Aorta (tissue), 5 donors: ENCODE data around the gene SFT2D1. TPM values are rescaled to one million over a fixed set of nuclear protein-coding genes. Genes with fewer than 3 reads are reported as not detected.
A peak's percentile ranks its signal among the peaks of the same experiment; 100 is the strongest.

ENCODE experiments used
- ATAC-seq: fragments of 200-7000 bp; cut with Tn5 transposase; one replicate; pipeline ENCODE4 v1.9.1; 2022; ENCODE audit warnings: moderate library complexity; ENCODE audit not compliant: low FRiP score
- DNase-seq, 2 donors: peaks; one replicate each; pipeline ENCODE4 v3.0.0-alpha.2; 2020
- H3K27ac ChIP-seq, 2 donors: one replicate each; pipeline ENCODE4 v1.5.1; 2013; ENCODE audit warnings: low read length in 2 of 2, mild to moderate bottlenecking in 2 of 2, moderate library complexity in 2 of 2, control low read depth in 1 of 2, inconsistent platforms in 1 of 2, low read depth in 1 of 2
- H3K27me3 ChIP-seq, 2 donors: one replicate each; pipeline ENCODE4 v1.6.1; 2013; ENCODE audit warnings: control low read depth in 1 of 2, low read length in 1 of 2, mild to moderate bottlenecking in 1 of 2, moderate library complexity in 1 of 2; ENCODE audit not compliant: insufficient read depth in 2 of 2, control insufficient read depth in 1 of 2
- H3K36me3 ChIP-seq, 2 donors: one replicate each; pipeline ENCODE4 v1.6.1; 2013; ENCODE audit warnings: control low read depth in 1 of 2, low read length in 1 of 2, mild to moderate bottlenecking in 1 of 2; ENCODE audit not compliant: insufficient read depth in 2 of 2, control insufficient read depth in 1 of 2
- H3K4me1 ChIP-seq, 2 donors: one replicate each; pipeline ENCODE4 v1.6.1; 2013; ENCODE audit warnings: low read length in 2 of 2, control low read depth in 1 of 2, mild to moderate bottlenecking in 1 of 2, moderate library complexity in 1 of 2; ENCODE audit not compliant: insufficient read depth in 2 of 2, control insufficient read depth in 1 of 2
- H3K4me3 ChIP-seq, 2 donors: one replicate each; pipeline ENCODE4 v1.5.1; 2013; ENCODE audit warnings: low read length in 2 of 2, control low read depth in 1 of 2, mild to moderate bottlenecking in 1 of 2
- H3K9me3 ChIP-seq: one replicate; pipeline ENCODE4 v1.6.1; 2013; ENCODE audit warnings: mild to moderate bottlenecking, low read length; ENCODE audit not compliant: control insufficient read depth
- WGBS, 2 donors: extraction: QIAGEN DNeasy Blood & Tissue Kit; methylation state at CpG; one replicate each; pipeline ENCODE4 v1.1.7; 2013; 5-methylcytosine and 5-hydroxymethylcytosine counted together
- intact Hi-C, 2 donors: fragments of 100-400 bp; cut with DNase I; formaldehyde crosslinking; loops; one replicate each; pipeline versions ENCODE4 v1.14.2 to v1.15.0; 2022
- polyA plus RNA-seq, 2 donors: library from polyadenylated mRNA; stranded (reverse); fragments of 200-250 nt; gene quantifications; one replicate each; pipeline ENCODE4 v1.2.3, GENCODE V29; 2013
- total RNA-seq, 2 donors: library from RNA; stranded (reverse); fragmentation: NEBNext Ultra II Directional; extraction: Animal tissue kit (Norgen Biotek cat#: 25700); gene quantifications; one replicate each; pipeline ENCODE4 v1.2.1, GENCODE V29; 2021
- donor health status: healthy with polysubstance abuse.
- donor health status: Bipolar disorder and iron deficiency.
- donor health status: DM: no; HTN: no; CAD: no.
- donor health status: DM: no; HTN: no; CAD: no.
- donor health status: DM: yes; HTN: yes; CAD: no.

SFT2D1 gene
- total and polyA plus RNA-seq, 4 donors = 36.5 to 53.5 (median 37.2) TPM

DNA sequence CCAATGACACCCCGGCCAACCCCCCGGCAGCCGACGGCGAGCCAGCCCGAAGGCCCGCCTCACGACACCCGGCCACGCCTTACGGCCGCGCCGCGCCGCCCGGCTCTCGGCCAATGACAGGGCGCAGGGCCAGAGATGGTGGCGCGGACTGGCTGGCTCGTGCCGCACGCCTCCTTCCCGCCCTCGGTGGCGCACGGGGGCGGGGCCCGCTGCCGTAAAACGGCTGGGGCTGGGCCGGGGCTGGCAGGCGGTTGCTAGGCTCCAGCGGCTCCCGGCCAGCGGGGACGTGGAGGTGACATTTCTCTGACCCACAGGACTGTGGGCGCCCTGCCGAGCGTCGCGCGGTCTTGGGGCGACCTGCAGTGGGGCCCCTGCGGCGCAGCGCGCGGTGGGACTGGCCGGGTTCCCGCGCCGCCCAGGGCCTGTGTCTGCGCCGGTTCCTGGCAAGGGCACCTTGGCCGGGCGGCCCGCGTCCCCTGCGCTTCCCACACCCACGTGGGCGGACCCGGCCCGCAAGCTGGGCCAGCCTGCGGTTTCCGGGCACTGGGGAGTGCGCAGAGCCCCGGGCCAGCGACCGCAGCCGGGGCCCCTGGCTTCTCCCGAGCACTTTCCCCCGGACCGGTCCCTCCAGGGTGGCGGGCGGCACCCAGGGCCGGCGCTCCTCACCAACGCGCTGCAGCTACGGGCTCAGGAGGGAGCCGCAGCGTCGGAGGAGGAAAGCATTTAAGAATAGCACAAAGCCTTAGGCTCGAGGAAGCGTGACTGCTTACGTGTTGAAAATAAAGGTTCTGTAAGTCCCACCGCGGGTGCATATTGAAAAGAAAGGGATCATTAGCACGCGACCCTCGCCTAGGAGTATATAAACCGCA lies 40.8 kb upstream of the SFT2D1 start, which contains the start of gene MPC1:
TSS of gene MPC1 (minus strand) at position 8 of the 869 bp plus-strand sequence. CDS start 64 bp downstream, outside the sequence.
- peak; percentile 97 to 99 for DNase-seq
- intact Hi-C loops = loop anchor here (2.0 to 5.0 kb wide), 4 partner anchors 18 to 244 kb away; partner anchors contain the start of genes SFT2D1 (in 2 of the 2) and RPS6KA2 (in 1 of the 2)
- ATAC-seq = peak; percentile 99
- Histone ChIP-seq H3K27me3 (no peaks in the 10 kb centered on the region), H3K4me3 (peak within 1 kb of the TSS; percentile 46 to 77), H3K9me3 (no peaks in the 10 kb centered on the region), H3K27ac (peak within 1 kb of the TSS; percentile 5 to 83), H3K36me3 (no peaks in the 10 kb centered on the region), H3K4me1 (no peaks in the 10 kb centered on the region)
- WGBS, 2 donors = 0 to 1% methylated on average over 65 to 94 of the region's 94 CpGs

DNA sequence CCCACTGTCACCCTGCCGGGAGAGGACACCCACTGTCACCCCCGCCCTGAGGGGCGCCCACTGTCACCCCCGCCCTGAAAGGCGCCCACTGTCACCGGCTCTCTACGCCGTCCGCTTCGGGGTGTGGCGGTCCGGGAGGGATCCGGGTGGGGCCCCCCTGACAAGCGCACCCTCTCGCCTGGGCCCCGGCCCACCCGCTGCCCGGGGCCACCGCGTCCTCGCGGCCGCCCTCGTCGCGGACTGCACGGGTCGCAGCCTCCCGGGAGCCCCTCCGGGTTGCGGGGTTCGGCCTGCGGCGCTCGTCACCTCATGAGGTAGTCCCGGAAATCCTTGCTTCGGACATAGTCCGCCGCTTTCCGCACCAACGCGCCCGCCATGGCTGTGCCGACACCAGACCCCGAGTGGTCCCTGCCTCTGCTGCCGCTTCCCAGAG lies 40.2 kb upstream of the SFT2D1 start:
- WGBS, 2 donors = 0% methylated on average over 34 to 46 of the region's 46 CpGs
- H3K36me3 ChIP-seq = no peaks in the 10 kb centered on the region
- intact Hi-C loops = loop anchor here (2.0 to 5.0 kb wide), 4 partner anchors 18 to 245 kb away; partner anchors contain the start of genes SFT2D1 (in 2 of the 2) and RPS6KA2 (in 1 of the 2)
- H3K4me3 ChIP-seq = peak overlapping the region; percentile 38 to 77
- peak; percentile 58 for ATAC-seq
- H3K9me3 ChIP-seq = no peaks in the 10 kb centered on the region
- peak overlapping the region in 1 of 2 donors; percentile 83 for H3K27ac ChIP-seq
- H3K27me3 ChIP-seq = no peaks in the 10 kb centered on the region
- peak in 1 of 2 donors; percentile 79 for DNase-seq
- no peaks in the 10 kb centered on the region for H3K4me1 ChIP-seq

DNA sequence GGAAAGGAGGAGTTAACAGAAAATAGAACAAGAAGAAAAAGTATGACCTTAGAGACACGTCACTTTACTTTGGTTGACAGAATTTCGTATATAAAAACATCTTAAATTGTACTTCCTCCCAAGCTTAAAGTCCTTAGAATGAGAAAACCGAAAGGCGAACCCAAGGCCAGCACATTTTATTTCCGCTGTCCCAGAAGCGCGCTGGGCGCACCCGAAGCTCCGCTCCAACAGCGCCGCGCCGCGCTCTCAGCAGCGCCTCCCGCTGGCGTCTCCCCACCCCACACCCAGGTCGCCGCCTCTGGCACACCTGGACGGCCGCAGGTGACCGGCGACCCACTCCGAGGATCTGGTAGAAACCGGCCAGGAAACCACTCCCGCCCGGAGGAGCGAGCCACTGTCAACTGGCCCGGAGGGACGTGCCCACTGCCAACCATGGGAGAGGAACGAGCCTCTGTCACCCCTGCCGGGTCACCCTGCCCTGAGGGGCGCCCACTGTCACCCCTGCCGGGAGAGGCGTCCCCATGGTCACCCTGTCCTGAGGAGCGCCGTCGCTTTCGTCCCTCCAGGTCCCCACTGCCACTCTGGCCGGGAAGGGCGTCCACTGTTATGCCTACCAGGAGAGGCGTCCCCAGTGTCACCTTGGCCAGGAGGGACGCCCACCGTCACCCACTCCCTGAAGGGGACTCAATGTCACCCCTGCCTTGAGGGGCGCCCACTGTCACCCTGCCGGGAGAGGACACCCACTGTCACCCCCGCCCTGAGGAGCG lies 39.6 kb upstream of the SFT2D1 start:
- Histone ChIP-seq H3K27me3 (no peaks in the 10 kb centered on the region), H3K36me3 (no peaks in the 10 kb centered on the region), H3K4me1 (no peaks in the 10 kb centered on the region), H3K4me3 (peak overlapping the region; percentile 38 to 77), H3K9me3 (no peaks in the 10 kb centered on the region), H3K27ac (peak overlapping the region in 1 of 2 donors; percentile 83)
- intact Hi-C loops = loop anchor here (2.0 to 5.0 kb wide), 4 partner anchors 17 to 245 kb away; partner anchors contain the start of genes SFT2D1 (in 2 of the 2) and RPS6KA2 (in 1 of the 2)
- WGBS, 2 donors = 0% methylated on average over 45 to 49 of the region's 49 CpGs
- ATAC-seq (peak; percentile 69), DNase-seq (peak; percentile 77 to 91)

DNA sequence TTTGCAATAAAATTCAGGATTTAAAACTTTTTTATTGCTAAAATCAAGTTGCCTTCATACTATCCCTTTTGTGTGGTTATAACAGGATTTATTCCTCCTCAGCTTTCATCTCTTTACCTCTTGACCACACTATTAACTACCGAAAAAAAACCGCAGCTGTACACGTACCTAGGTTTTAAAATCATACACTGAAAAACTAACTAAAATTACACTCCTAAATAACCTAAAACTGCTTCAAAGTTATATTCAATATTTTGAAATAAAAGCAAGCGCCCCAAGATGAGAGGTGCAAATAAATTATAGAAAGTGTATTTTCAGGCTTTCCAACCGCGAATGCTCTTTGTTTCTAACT lies 39.0 kb upstream of the SFT2D1 start:
- intact Hi-C loops = loop anchor here (5.0 kb wide), 2 partner anchors 39 to 246 kb away; partner anchors contain the start of genes RPS6KA2 (in 1 of the 2) and SFT2D1 (in 1 of the 2)
- DNase-seq (no peak), ATAC-seq (no peak)
- no peaks in the 10 kb centered on the region for H3K4me1 ChIP-seq
- no peaks in the 10 kb centered on the region for H3K36me3 ChIP-seq
- peak overlapping the region; percentile 38 to 77 for H3K4me3 ChIP-seq
- H3K9me3 ChIP-seq = no peaks in the 10 kb centered on the region
- H3K27me3 ChIP-seq = no peaks in the 10 kb centered on the region
- no peak overlapping the region for H3K27ac ChIP-seq
- 31 to 32% methylated on average over 6 of the region's 6 CpGs for WGBS, 2 donors

DNA sequence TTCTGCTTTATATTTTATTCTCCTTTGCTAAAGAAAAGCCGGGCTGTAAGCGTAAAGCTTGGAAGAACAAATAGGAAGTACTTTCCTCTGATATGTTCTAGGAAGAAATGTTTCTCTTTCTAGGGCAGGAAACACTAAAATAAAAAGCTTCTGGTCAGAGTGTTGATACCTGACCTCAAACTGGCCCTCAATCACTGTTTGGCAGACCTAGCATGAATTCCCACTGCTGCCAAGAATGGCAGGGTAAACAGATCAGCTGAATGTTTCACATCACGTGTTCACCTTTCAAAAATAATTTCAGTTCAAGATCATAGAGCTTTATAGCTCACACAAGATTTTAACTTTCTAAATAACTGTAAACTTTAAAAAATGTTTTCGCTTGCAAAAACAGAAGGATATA lies 37.5 kb upstream of the SFT2D1 start:
- ATAC-seq = no peak
- Histone ChIP-seq H3K27ac (no peak overlapping the region), H3K36me3 (no peaks in the 10 kb centered on the region), H3K4me3 (peak overlapping the region in 1 of 2 donors; percentile 37), H3K4me1 (no peaks in the 10 kb centered on the region), H3K27me3 (no peaks in the 10 kb centered on the region), H3K9me3 (no peaks in the 10 kb centered on the region)
- no peak for DNase-seq
- 11 to 17% methylated on average over 4 of the region's 4 CpGs for WGBS, 2 donors
- intact Hi-C loops = loop anchor here (5.0 kb wide), 2 partner anchors 37 to 248 kb away; partner anchors contain the start of genes RPS6KA2 (in 1 of the 2) and SFT2D1 (in 1 of the 2)

DNA sequence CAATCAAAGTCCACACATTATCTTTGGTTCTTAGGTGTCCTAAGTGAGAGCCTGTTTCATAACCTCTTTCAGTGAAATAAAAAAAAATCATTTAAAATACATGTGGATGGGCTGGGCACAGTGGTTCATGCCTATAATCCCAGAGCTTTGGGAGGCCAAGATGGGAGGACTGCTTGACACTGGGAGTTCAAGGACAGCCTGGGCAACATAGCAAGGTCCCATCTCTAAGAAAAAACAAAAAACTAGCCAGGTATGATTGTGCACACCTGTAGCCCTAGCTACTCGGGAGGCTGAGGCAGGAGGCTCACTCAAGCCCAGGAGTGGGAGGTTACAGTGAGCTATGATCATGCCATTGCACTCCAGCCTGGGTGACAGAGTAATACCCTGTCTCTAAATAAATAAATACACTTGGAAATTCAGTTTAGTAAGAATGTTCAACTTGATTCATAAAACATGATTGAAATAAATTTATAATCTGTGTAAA lies 36.8 kb upstream of the SFT2D1 start:
- intact Hi-C loops = no loop called here
- ATAC-seq = no peak
- WGBS, 2 donors = 82 to 89% methylated on average over 1 of the region's 1 CpG
- Histone ChIP-seq H3K27me3 (no peaks in the 10 kb centered on the region), H3K4me3 (no peak overlapping the region), H3K27ac (no peak overlapping the region), H3K4me1 (no peaks in the 10 kb centered on the region), H3K9me3 (no peaks in the 10 kb centered on the region), H3K36me3 (no peaks in the 10 kb centered on the region)
- no peak for DNase-seq

DNA sequence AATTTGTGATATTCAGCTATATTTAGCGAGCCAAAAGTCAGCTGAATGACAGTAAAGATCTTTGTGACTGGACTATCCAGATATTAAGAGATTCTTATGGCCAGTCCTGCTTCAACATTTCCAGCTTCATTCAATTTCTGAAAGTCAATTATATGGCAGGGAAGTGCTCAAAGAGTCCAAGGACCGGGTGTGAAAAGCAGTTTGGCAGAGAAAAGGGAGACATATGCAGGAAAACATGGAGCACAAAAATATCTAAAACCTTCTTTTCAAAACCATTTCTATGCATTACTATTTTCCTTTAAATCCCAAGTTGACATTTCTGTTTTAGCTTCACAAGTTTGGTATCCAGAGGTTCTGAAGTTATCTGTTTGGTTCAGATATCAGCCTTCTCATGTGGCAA lies 35.4 kb upstream of the SFT2D1 start:
- Histone ChIP-seq H3K27ac (no peak overlapping the region), H3K9me3 (no peaks in the 10 kb centered on the region), H3K4me1 (no peaks in the 10 kb centered on the region), H3K36me3 (no peaks in the 10 kb centered on the region), H3K27me3 (no peaks in the 10 kb centered on the region), H3K4me3 (no peak overlapping the region)
- 48 to 62% methylated on average over 2 of the region's 2 CpGs for WGBS, 2 donors
- intact Hi-C loops = no loop called here
- DNase-seq (no peak), ATAC-seq (no peak)

DNA sequence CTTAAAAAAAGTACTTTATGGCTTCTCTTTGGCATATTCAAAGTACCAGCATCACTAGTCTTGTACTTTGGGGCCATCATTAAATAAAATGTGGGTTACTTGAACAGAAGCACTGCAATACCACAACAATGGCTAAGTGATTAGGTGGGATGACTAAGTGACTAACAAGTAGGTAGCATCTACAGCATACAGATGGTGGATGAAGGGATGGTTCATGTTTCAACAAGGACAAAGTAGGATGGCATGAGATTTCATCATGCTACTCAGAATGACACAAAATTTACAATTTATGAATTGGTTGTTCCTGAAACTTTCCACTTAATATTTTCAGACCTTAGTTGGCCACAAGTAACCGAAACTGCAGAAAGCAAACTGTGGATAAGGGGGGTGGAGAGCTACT lies 32.7 kb upstream of the SFT2D1 start:
- no peak overlapping the region for H3K27ac ChIP-seq
- H3K27me3 ChIP-seq = no peaks in the 10 kb centered on the region
- WGBS, 2 donors = 94 to 100% methylated on average over 1 of the region's 1 CpG
- no peaks in the 10 kb centered on the region for H3K4me1 ChIP-seq
- no peak overlapping the region for H3K4me3 ChIP-seq
- intact Hi-C loops = no loop called here
- H3K36me3 ChIP-seq = no peaks in the 10 kb centered on the region
- DNase-seq (no peak), ATAC-seq (no peak)
- no peaks in the 10 kb centered on the region for H3K9me3 ChIP-seq
